ENCODE data around the gene TESK1. TPM values are rescaled to one million over a fixed set of nuclear protein-coding genes. Genes with fewer than 3 reads are reported as not detected.
A peak's percentile ranks its signal among the peaks of the same experiment; 100 is the strongest.

The TESK1 gene
- total and polyA plus RNA-seq, 2 of the 4 experiments (the other 2 are of a cell fraction), result 3.4 to 21.0 TPM

DNA sequence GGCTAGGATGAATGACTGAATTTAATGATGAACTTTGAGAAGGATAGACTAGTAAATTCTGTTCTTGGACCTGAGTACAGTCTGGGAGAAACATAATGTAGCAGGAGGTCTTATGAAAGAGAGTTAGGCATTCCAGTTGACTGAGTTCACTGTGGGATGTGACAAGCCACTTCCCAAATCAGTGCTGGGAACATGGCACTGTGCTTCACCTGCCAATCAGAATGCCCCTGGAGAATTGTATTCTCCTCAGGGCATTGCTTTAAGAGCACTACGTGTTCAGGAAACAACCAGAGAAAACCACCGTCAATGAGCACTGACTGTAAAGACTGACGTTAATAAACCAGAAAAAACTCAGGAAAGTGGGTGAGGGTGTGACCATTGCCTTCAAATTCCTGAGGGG, 54.3 kb downstream of the TESK1 start:
- dilution Hi-C loops (cut with HindIII; ENCODE audit: low sequenced_read_pairs, unreplicated experiment) (no loop called here), in situ Hi-C loops (cut with MboI; ENCODE audit: low sequenced_read_pairs) (loop anchor here (10.0 kb wide), 1 partner anchor 155 kb away; no protein-coding TSS in a partner anchor), intact Hi-C loops (cut with micrococcal nuclease) (loop anchor here (5.0 to 10.0 kb wide), 4 partner anchors 33 to 175 kb away; partner anchors contain the start of genes HINT2 and SPAG8)
- no peak overlapping the region for H2BK120ac ChIP-seq (ENCODE audit: low read depth, low read length)
- peak overlapping the region; percentile 70 for H3K4me2 ChIP-seq (ENCODE audit: low read depth, low read length)
- H2BK5ac ChIP-seq (ENCODE audit: low read depth, low read length, poor library complexity, severe bottlenecking), result peak overlapping the region; percentile 87
- ChIA-PET POLR2A (ENCODE audit: unreplicated experiment) (no interaction called here), CTCF (interaction anchor here (0.8 to 3.1 kb wide), 5 partner anchors 11 to 131 kb away, joined by 3 to 19 read pairs (median 3); no protein-coding TSS in a partner anchor)
- H2AK5ac ChIP-seq (ENCODE audit: low read depth, low read length), result peak overlapping the region; percentile 20; the same call in 1 of the 2 replicates
- 79% methylated on average over 3 of the region's 3 CpGs; no CpG with 5 or more reads in 1 of the 2 experiments for WGBS, 2 experiments (ENCODE audit: extremely low coverage in 2 of 2, insufficient read length in 1 of 2)
- H3K36me3 ChIP-seq (ENCODE audit: control insufficient read depth, insufficient read depth, low read length), result peaks cover 11% of the 10 kb centered on the region
- DNase-seq, result peak; percentile 49
- H3K56ac ChIP-seq (ENCODE audit: extremely low read depth, insufficient read depth, low read length), result 0 out of 2 replicates have a peak overlapping the region, but pooled peaks have one; percentile 80
- H3K4me1 ChIP-seq (ENCODE audit: control insufficient read depth, insufficient read depth, low read length), result peaks cover 10% of the 10 kb centered on the region
- peaks cover 22 to 53% of the 10 kb centered on the region in 2 experiments; a peak in 3 of 4 replicates for H3K79me1 ChIP-seq (ENCODE audit: low read depth in 1 of 2, low read length in 2 of 2)
- H3K18ac ChIP-seq (ENCODE audit: low read depth, low read length), result no peak overlapping the region
- no peaks in the 10 kb centered on the region for H3K27me3 ChIP-seq (ENCODE audit: control insufficient read depth, insufficient read depth, low read length)
- no TSS peak for BruUV-seq (replicated peaks)
- H2BK20ac ChIP-seq (ENCODE audit: low read depth, low read length), result peak overlapping the region; percentile 18; the same call in 1 of the 2 replicates
- H4K5ac ChIP-seq (ENCODE audit: low read depth, low read length), result no peak overlapping the region
- no peak for ATAC-seq (ENCODE audit: low read depth)
- H2AFZ ChIP-seq (replicated peaks; ENCODE audit: low read length, poor library complexity), result no peak overlapping the region
- H3K9me1 ChIP-seq (ENCODE audit: insufficient read depth, low read length), result peaks cover 6% of the 10 kb centered on the region
- H3K9me3 ChIP-seq (ENCODE audit: control insufficient read depth, insufficient read depth, low read length), result no peaks in the 10 kb centered on the region
- no peak overlapping the region; the same call in 1 of the 2 replicates for H4K91ac ChIP-seq (ENCODE audit: insufficient read depth, low read depth, low read length)
- H3K4me3 ChIP-seq (ENCODE audit: insufficient read depth, low read depth, low read length), result peak overlapping the region; percentile 78; the same call in 1 of the 2 replicates
- no peak overlapping the region for H3K27ac ChIP-seq (ENCODE audit: insufficient read depth, low read length)
- H2AK9ac ChIP-seq (replicated peaks; ENCODE audit: low read depth, low read length, poor library complexity), result no peak overlapping the region
- H4K20me1 ChIP-seq (ENCODE audit: insufficient read depth, low read length), result peaks cover 3% of the 10 kb centered on the region; the same call in 1 of the 2 replicates
- TF ChIP-seq, protein P1, sequence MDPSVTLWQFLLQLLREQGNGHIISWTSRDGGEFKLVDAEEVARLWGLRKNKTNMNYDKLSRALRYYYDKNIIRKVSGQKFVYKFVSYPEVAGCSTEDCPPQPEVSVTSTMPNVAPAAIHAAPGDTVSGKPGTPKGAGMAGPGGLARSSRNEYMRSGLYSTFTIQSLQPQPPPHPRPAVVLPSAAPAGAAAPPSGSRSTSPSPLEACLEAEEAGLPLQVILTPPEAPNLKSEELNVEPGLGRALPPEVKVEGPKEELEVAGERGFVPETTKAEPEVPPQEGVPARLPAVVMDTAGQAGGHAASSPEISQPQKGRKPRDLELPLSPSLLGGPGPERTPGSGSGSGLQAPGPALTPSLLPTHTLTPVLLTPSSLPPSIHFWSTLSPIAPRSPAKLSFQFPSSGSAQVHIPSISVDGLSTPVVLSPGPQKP (IDR thresholded peaks at IDR 0.05; ENCODE audit: borderline replicate concordance, low read depth, low read length), result no peak
- TF ChIP-seq CEBPB (IDR thresholded peaks at IDR 0.05; ENCODE audit: low read depth, low read length) (no peak), POLR2A (IDR thresholded peaks at IDR 0.05; ENCODE audit: low read depth, low read length) (no peak), MAFK (IDR thresholded peaks at IDR 0.05; ENCODE audit: low read depth, low read length) (no peak), MAZ (IDR thresholded peaks at IDR 0.05; ENCODE audit: borderline replicate concordance, low read depth, low read length) (no peak), BHLHE40 (IDR thresholded peaks at IDR 0.05; ENCODE audit: low read depth, low read length) (no peak)
- no peak overlapping the region for H4K8ac ChIP-seq (ENCODE audit: low read depth in 2 of 2, low read length in 2 of 2)
- peak overlapping the region; percentile 92; the same call in 1 of the 2 replicates for H3K4ac ChIP-seq (ENCODE audit: low read depth, low read length)
- peak overlapping the region; percentile 78; the same call in 1 of the 2 replicates for H3K23ac ChIP-seq (ENCODE audit: low read depth, low read length)
- peak overlapping the region; percentile 5; the same call in 1 of the 3 replicates for H2BK15ac ChIP-seq (ENCODE audit: low read depth, low read length)
- peak overlapping the region; percentile 94; the same call in 1 of the 2 replicates for H3K14ac ChIP-seq (replicated peaks; ENCODE audit: low read depth, low read length)
- H3K9ac ChIP-seq (ENCODE audit: low read depth, low read length), result peak overlapping the region; percentile 85; the same call in 1 of the 2 replicates

Small RNA genes lying within 50 kb of the gene (microRNA-seq; reads per million reads assigned to microRNA genes)
- gene MIR4667 (ENCODE audit: insufficient read depth in 1 of 2, insufficient read length in 1 of 2, unreplicated experiment in 1 of 2) (0 to 0.37 reads per million in 2 experiments), gene RMRP (ENCODE audit: insufficient read depth, insufficient read length) (not detected), gene RPS29P17 (ENCODE audit: insufficient read depth, insufficient read length) (not detected)

Small RNA genes lying within 50 kb of the gene (small RNA-seq; reads per million reads assigned to genes)
- gene MIR4667 (0 to 1.3 (median 0) reads per million in 5 experiments), gene RMRP (0 reads per million in 5 experiments), gene RPS29P17 (0 reads per million in 5 experiments)

Other genes with a start within 250 kb of the TESK1 start
- gene RUSC2, start 115.2 kb upstream of the TESK1 start, total RNA-seq (2012; rRNA removed), result 17.4 and 18.3 TPM in 2 replicates
- gene RUSC2, start 115.2 kb upstream of the TESK1 start, polyA plus RNA-seq (2012; rRNA removed), result 35.4 and 42.8 TPM in 2 replicates
- gene CD72, start 13.2 kb downstream of the TESK1 start, total RNA-seq (2012; rRNA removed), result 0.36 TPM in 1 of 2 replicates, not detected in the other
- gene CD72, start 13.2 kb downstream of the TESK1 start, polyA plus RNA-seq (2012; rRNA removed), result 0.09 and 0.58 TPM in 2 replicates
- not detected in 2 replicates for gene SIT1, start 45.7 kb downstream of the TESK1 start, total RNA-seq (2012; rRNA removed)
- not detected in 2 replicates for gene SIT1, start 45.7 kb downstream of the TESK1 start, polyA plus RNA-seq (2012; rRNA removed)
- gene RMRP, start 52.8 kb downstream of the TESK1 start, total RNA-seq (2012; rRNA removed), result 13,690 and 21,707 TPM in 2 replicates
- gene RMRP, start 52.8 kb downstream of the TESK1 start, polyA plus RNA-seq (2012; rRNA removed), result 39.7 and 88.0 TPM in 2 replicates
- gene CCDC107, start 53.0 kb downstream of the TESK1 start, total RNA-seq (2012; rRNA removed), result 6.8 and 10.0 TPM in 2 replicates
- gene CCDC107, start 53.0 kb downstream of the TESK1 start, polyA plus RNA-seq (2012; rRNA removed), result 21.1 and 24.4 TPM in 2 replicates
- 0.56 and 2.5 TPM in 2 replicates for gene ARHGEF39, start 59.9 kb downstream of the TESK1 start, total RNA-seq (2012; rRNA removed)
- gene ARHGEF39, start 59.9 kb downstream of the TESK1 start, polyA plus RNA-seq (2012; rRNA removed), result 2.1 and 2.8 TPM in 2 replicates
- 0.54 and 0.56 TPM in 2 replicates for gene CA9, start 68.7 kb downstream of the TESK1 start, total RNA-seq (2012; rRNA removed)
- 3.7 and 3.9 TPM in 2 replicates for gene CA9, start 68.7 kb downstream of the TESK1 start, polyA plus RNA-seq (2012; rRNA removed)
- gene TPM2, start 84.7 kb downstream of the TESK1 start, total RNA-seq (2012; rRNA removed), result 960 and 1,994 TPM in 2 replicates
- 2,500 and 2,548 TPM in 2 replicates for gene TPM2, start 84.7 kb downstream of the TESK1 start, polyA plus RNA-seq (2012; rRNA removed)
- 337 and 346 TPM in 2 replicates for gene TLN1, start 126.9 kb downstream of the TESK1 start, total RNA-seq (2012; rRNA removed)
- gene TLN1, start 126.9 kb downstream of the TESK1 start, polyA plus RNA-seq (2012; rRNA removed), result 224 and 228 TPM in 2 replicates
- 105 and 106 TPM in 2 replicates for gene CREB3, start 127.4 kb downstream of the TESK1 start, total RNA-seq (2012; rRNA removed)
- gene CREB3, start 127.4 kb downstream of the TESK1 start, polyA plus RNA-seq (2012; rRNA removed), result 54.9 and 60.7 TPM in 2 replicates
- 14.2 and 18.1 TPM in 2 replicates for gene GBA2, start 144.0 kb downstream of the TESK1 start, total RNA-seq (2012; rRNA removed)
- 37.0 and 38.2 TPM in 2 replicates for gene GBA2, start 144.0 kb downstream of the TESK1 start, polyA plus RNA-seq (2012; rRNA removed)
- gene RGP1, start 144.0 kb downstream of the TESK1 start, total RNA-seq (2012; rRNA removed), result 10.2 and 10.8 TPM in 2 replicates
- 13.5 and 14.3 TPM in 2 replicates for gene RGP1, start 144.0 kb downstream of the TESK1 start, polyA plus RNA-seq (2012; rRNA removed)
- not detected in 2 replicates for gene MSMP, start 149.0 kb downstream of the TESK1 start, total RNA-seq (2012; rRNA removed)
- gene MSMP, start 149.0 kb downstream of the TESK1 start, polyA plus RNA-seq (2012; rRNA removed), result not detected in 2 replicates
- 5.2 and 6.4 TPM in 2 replicates for gene NPR2, start 186.3 kb downstream of the TESK1 start, total RNA-seq (2012; rRNA removed)
- gene NPR2, start 186.3 kb downstream of the TESK1 start, polyA plus RNA-seq (2012; rRNA removed), result 29.9 and 35.7 TPM in 2 replicates
- gene SPAG8, start 207.0 kb downstream of the TESK1 start, total RNA-seq (2012; rRNA removed), result 0.28 and 0.72 TPM in 2 replicates
- 0.62 and 0.84 TPM in 2 replicates for gene SPAG8, start 207.0 kb downstream of the TESK1 start, polyA plus RNA-seq (2012; rRNA removed)
- 6.7 and 7.5 TPM in 2 replicates for gene HINT2, start 209.8 kb downstream of the TESK1 start, total RNA-seq (2012; rRNA removed)
- gene HINT2, start 209.8 kb downstream of the TESK1 start, polyA plus RNA-seq (2012; rRNA removed), result 17.4 and 20.6 TPM in 2 replicates
- gene FAM221B, start 223.5 kb downstream of the TESK1 start, total RNA-seq (2012; rRNA removed), result not detected in 2 replicates
- gene FAM221B, start 223.5 kb downstream of the TESK1 start, polyA plus RNA-seq (2012; rRNA removed), result not detected in 2 replicates
- gene TMEM8B, start 224.0 kb downstream of the TESK1 start, total RNA-seq (2012; rRNA removed), result 0.56 and 0.72 TPM in 2 replicates
- gene TMEM8B, start 224.0 kb downstream of the TESK1 start, polyA plus RNA-seq (2012; rRNA removed), result 8.2 and 8.3 TPM in 2 replicates

All from IMR-90 (cell line).